GM15510 (cell line): ENCODE data around the gene TMEM171.

Experiments
- POLR2A ChIP-seq: IDR thresholded peaks from 3 replicates; pipeline ENCODE4 v1.6.1; 2011; ENCODE audit warnings: borderline replicate concordance; ENCODE audit not compliant: insufficient read length; ENCODE audit errors: extremely low read depth

TMEM171 gene

GRCh38 chr5:73155271-73156222, 35.2 kb downstream of the TMEM171 start:
- no peak for TF ChIP-seq POLR2A

DNA sequence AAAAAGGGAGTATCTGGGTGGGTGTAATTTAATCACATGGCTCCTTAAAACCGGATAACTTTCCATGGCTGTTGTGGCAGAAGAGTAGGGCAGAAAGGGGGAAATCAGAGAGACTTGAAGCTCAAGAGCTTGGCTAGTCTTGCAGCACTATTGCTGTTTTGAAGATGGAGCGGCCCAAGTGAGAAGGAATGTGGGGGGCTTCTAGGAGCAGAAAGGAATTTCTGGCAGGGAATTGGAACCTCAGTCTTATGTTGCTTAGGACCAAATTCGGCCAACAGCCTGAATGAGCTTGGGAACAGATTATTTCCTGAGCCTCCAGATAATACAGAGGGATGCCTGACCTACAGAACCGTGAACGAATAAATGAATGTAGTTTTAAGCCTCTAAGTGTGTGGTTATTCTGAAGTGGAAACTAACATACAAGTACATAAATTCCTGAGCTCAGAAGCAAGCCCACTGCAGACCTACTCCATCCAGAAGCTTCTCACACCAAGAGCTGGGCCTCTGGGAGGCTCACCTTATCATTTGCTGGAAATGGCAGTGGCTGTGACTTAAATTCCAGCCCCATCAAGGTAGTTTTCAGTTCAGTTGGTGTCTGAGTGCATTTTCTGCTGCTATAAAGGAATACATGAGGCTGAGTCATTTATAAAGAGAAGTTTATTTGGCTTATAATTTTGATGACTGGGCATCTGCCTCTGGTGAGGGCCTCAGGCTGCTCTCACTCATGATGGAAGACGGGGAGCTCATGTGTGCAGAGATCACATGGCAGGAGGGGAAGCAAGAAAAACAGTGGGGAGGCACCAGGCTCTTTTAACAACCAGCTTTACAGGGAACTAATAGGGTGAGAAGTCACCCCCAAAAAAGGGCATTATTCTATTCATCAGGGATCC, 37.3 kb downstream of the TMEM171 start:
- no peak for TF ChIP-seq POLR2A

GRCh38 chr5:73158313-73158712, 37.9 kb downstream of the TMEM171 start:
- TF ChIP-seq POLR2A = no peak

- no peak for TF ChIP-seq POLR2A
These were observed 39.9 kb downstream of the TMEM171 start for GRCh38 chr5:73160239-73160671.

DNA sequence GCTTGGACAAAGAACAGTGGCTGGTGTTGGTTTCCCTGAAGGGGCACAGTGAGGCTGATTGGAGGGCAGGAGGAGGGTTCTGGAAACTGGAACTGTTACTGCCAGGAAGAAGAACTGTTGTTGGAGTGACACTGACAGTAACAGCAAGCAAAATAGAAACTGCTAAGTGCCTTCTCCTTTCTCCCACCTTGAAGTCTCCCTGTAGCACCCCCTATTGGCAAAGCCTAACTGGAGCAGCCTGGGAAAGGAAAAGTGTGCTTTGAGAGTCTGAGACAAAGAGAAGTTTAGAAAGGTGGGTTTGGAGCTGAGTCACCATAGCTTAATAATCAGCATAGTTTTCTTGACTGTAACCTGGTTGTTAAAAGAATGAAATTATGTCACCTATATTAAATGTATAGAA, 50.1 kb downstream of the TMEM171 start:
- TF ChIP-seq POLR2A = no peak

DNA sequence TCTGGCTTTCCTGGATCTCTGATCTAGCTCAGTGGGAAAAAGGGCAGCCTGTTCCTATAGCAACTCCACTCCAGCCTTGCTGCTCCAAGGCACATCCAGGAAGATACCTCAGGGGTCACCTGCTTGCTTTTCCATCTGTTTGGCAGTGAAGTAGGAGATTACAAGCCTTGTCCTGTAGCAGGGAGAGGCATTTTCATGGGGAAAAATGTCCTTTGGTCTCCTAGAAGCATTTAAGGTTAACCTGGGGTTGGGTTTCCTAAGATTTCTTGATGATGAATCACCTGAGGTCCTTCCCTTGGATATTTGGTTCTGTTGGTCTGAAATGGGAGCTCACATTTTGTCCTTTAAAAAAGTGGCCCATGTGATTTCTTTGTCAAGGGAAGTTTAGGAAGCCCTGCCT, 51.1 kb downstream of the TMEM171 start:
- TF ChIP-seq POLR2A = no peak

GRCh38 chr5:73172951-73173350, 52.6 kb downstream of the TMEM171 start, which contains the start of gene TMEM174:
Gene TMEM174 (plus strand): TSS chr5:73173193. CDS start chr5:73173244, 51 bp downstream.
- no peak for TF ChIP-seq POLR2A

- TF ChIP-seq POLR2A = no peak
These were observed 53.9 kb downstream of the TMEM171 start for GRCh38 chr5:73174100-73174815.

- TF ChIP-seq POLR2A = no peak
These were observed 55.9 kb downstream of the TMEM171 start for GRCh38 chr5:73176250-73176649.

- no peak for TF ChIP-seq POLR2A
These were observed 57.9 kb downstream of the TMEM171 start for GRCh38 chr5:73178265-73178664.

DNA sequence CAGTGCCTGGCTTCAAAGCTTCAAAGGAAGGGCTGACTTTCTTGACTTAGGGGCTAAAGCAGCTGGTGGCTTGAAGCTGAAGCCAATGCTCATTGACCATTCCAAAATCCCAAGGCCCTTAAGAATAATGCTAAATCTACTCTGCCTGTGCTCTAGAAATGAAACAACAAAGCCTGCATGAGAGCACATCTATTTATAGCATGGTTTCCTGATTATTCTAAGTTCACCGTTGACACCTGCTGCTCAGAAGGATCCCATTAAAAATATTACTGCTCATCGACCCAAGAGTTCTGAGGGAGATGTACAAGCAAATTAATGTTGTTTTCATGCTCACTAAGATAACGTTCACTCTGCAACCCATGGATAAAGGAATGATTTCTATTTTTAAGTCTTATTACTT, 59.4 kb downstream of the TMEM171 start:
- no peak for TF ChIP-seq POLR2A

- TF ChIP-seq POLR2A = no peak
These were observed 60.2 kb downstream of the TMEM171 start for GRCh38 chr5:73180566-73180965.
